Measurements from ENCODE around the gene METTL24.

- TF ChIP-seq SMAD1 (CRISPR knock-in tag; IDR thresholded peaks at IDR 0.05; ENCODE audit: borderline replicate concordance, low read depth) (no peak), U2AF1 (optimal IDR thresholded peaks at IDR 0.05; ENCODE audit: low read depth, low read length) (no peak), POLR2A (IDR thresholded peaks at IDR 0.05; ENCODE audit: insufficient read depth in 1 of 2, low read depth in 2 of 2, low read length in 2 of 2) (no peak), ZNF788 (CRISPR knock-in tag; IDR thresholded peaks at IDR 0.05; ENCODE audit: borderline replicate concordance) (no peak), MLX (CRISPR knock-in tag; IDR thresholded peaks at IDR 0.05) (no peak), FOXM1 (CRISPR knock-in tag; IDR thresholded peaks at IDR 0.05) (no peak), HNRNPL (IDR thresholded peaks at IDR 0.05; ENCODE audit: low read depth, low read length) (no peak), SMAD3 (CRISPR knock-in tag; IDR thresholded peaks at IDR 0.05) (no peak), PATZ1 (CRISPR knock-in tag; IDR thresholded peaks at IDR 0.05) (no peak), ARNT (IDR thresholded peaks at IDR 0.05) (no peak), EP300 (IDR thresholded peaks at IDR 0.05; ENCODE audit: low read depth in 2 of 2, low read length in 2 of 2) (no peak), EP300 (CRISPR knock-in tag; IDR thresholded peaks at IDR 0.05; ENCODE audit: borderline replicate concordance) (no peak), NR2F2 (IDR thresholded peaks at IDR 0.05; ENCODE audit: borderline replicate concordance, low read depth) (no peak)
Measured at GRCh38 chr6:110287462-110288341, 70.4 kb downstream of the METTL24 start.

All from HepG2 (cell line).